ENCODE data around the gene PKD1.

Gene PKD1

DNA sequence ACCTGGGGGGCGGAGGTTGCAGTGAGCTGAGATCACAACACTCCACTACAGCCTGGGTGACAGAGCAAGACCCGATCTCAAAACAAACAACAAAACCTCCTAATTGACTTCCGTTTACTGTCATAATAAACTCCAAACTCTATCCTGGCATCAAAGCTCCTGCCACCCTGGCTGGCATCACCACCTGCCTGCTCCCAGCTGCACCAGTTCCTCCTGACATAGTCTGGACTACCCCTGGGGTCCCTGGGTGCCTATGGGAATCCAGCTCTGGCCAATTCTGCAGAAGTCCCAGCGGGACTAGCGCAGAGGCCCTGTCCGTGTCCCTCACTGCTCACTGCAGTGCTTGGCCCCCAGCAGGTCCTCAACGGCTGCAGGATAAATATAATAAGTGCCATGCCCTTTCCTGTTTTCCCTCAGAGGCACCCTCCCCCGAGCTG is 88.8 kb downstream of the PKD1 start:
- no peak for DNase-seq (ENCODE audit: low read depth)

DNA sequence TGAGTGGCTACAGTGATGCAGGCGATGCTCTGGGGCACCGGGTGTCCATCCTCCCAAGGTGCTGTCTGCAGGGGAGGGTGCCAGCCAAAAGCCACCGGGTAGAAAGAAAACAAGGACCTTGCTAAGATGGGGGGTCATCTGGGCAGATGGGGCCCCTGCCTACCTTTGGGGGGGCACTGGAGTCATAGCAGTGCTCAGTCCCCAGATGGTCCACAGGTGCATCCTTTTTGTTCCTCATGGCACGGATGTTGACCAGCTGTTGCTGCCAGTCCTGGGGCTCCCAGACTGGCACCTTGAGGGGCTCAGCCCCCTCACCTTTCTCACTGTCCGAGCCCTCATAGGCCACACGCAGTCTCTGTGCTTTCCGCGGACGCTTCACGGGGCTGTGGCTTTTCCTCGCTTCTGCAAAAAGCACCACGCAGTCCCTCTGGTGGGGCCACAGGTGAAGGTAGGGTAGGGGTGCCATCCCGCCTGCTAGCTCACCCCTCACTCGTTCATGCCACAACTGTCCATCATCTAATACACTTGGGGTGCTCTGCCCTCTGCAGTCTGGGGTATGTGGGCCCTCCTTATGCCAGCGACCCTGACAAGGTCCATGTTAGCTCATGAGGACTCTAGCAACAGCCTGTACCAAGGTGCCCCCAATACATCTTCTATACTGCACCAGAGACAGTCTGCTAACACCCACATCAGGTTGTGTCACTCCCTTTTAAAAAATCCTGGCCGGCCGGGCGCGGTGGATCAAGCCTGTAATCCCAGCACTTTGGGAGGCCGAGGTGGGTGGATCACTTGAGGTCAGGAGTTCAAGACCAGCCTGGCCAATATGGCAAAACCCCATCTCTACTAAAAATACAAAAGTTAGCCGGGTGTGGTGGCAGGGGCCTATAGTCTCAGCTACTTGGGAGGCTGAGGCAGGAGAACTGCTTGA is 89.5 kb downstream of the PKD1 start:
- no peak for DNase-seq (ENCODE audit: low read depth)

DNA sequence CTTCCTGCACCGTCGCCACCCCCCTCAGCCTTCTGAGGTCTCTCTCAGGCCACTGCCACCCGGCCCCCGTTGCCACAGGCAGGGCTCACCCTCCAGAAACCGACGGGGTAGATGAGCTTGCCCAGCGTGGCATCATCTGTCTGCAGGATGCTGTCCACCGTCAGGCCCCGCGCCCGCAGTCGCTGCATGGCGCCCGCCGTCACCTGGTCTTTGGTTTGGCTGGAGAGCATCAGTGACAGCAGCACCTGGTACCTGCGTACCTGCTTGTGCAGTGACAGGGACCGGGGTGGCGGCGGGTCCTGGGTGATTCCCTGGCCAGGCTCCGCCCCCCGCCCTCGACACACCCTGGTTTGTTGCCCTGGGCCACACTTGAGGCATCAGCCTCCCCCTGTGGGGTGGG is 91.2 kb downstream of the PKD1 start:
- DNase-seq (ENCODE audit: low read depth): no peak

DNA sequence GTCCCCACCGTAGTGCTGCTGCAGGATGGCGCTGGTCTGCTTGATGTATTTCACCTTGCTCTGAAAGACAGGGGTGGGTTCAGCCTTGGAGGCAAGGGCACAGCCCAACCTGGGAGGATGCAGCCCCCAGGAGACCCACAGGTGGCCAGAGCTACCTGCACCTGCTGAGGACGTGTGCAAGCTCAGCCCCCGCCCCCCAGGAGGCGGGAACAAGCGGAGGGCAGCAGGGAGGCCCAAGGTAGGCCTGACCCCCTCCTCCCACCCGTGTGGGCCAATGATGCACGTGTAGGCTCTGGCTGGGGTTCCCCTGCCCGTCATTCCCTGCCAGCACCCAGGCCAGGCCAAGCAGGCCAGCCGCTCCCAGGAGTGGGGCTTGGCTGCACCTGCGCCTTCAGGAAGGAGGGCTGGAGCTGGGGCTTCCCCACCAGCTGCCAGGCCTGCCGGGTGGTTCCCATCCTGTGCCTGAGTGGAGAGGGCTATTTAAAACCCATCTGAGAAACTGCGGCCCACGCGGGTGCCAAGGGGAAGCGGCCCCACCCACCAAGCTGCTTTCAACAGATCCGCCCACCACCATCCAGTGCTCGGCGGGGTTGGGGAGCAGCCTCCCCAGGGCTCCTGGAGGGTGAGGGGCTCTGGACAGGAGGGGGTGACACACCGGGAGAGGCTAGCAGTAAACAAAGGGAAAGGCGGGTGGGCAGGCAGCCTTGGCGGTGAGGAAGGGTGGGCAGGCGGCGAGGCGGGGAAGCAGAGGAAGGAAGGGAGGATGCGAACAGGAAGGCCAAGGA is 91.8 kb downstream of the PKD1 start:
- DNase-seq (ENCODE audit: low read depth): no peak

DNA sequence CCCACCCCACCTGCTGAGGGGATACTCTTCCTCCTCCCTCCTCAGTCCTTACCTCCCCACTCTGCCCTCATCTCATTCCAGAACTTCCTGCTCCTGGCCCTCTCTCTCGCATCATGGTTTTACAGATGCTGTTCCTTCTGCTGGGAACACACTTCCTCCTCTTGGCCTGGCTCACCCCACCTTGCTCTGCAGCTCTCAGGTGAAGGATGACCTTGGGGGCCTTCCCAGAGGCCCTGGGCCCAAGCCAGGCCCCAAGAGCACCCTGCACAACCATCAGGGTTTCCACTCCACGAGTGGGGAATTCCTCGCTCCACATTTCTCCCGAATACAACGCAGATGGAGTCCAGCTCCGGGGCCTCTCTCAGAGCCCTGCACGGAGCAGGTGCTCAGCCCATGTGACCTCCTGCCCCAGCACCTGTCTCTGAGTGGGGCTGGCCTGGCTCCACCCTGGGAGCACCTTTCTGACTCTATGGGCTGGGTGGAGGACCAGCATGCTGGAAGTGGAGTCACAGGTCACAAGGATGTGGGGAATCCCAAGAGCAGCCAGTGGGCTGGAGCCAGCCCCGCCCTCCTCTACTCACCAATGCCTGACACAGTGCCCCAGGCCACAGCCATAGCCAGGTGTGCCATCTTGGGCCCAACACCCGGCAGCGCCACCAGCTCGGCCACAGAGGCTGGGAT is 92.6 kb downstream of the PKD1 start:
- DNase-seq (ENCODE audit: low read depth): no peak

DNA sequence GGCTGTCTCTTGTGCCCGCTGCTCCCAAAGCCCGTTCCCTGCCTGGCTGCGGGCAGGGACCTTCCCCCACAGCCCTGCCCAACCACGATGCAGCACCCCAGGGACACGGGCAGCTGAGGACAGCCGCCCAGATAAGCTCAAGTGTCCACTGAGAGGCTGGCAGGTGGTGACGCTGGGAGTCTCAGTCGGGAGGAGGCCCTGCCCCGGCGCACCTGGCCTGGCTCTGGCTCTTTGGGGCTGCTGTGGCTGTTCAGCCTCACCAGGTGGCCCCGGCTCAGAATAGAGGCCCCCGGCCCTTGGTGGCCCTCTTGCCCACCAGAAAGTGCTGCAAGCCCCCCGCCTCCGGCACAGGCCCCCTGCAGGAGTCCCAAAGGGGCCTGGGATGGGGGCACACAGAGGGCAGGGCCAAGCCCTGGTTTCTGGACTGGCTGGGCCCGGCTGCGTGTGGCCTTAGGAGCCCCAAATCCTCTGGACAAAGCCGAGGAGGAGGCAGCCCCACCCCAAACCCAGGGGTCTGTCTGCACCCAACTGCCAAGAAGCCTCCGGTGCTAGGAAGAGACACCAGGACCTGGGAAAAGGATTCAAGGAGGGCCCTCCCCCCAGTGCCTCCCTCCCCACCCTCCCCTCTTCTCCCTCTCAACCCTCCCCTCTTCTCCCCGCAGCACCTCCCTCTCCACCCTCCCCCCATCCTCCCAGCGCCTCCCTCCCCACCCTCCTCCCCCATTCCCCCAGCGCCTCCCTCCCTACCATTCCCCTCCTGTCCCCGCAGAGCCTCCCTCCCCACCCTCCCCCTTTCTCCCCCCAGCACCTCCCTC is 93.3 kb downstream of the PKD1 start:
- DNase-seq (ENCODE audit: low read depth): no peak

DNA sequence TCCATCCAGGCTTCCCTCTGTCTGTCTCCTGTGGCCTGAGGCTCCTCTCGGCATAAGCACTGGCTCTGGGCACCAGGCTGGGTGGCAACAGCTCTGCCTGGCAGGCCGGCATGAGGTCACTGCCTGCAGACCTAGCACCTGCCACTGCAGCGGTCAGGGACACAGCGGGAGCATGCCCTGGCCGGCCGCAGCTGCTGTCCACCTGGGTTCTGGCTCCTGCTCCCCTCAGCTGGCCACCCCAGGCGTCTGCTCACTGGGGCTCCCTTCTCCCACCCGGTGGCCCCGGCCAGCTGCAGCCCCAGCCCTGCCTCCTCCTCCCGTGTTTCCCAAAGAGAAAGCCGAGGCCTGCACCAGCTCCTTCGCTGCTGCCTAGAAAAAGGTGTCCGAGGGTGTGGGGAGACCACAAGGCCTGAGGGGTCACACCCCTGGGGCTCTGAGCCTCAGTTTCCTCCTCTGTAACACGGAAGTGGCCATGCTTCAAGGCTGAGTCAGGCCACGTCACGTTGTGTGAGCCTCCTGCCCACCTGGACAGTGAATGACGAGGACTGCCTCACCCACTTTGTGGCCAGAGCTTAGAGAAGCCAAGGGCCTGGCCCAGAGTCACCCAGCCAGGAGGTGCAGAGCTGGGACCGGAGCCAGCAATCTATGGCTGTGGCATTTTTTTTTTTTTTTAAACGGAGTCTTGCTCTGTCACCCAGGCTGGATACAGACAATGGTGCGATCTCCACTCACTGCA is 94.7 kb downstream of the PKD1 start:
- DNase-seq (ENCODE audit: low read depth): no peak

DNA sequence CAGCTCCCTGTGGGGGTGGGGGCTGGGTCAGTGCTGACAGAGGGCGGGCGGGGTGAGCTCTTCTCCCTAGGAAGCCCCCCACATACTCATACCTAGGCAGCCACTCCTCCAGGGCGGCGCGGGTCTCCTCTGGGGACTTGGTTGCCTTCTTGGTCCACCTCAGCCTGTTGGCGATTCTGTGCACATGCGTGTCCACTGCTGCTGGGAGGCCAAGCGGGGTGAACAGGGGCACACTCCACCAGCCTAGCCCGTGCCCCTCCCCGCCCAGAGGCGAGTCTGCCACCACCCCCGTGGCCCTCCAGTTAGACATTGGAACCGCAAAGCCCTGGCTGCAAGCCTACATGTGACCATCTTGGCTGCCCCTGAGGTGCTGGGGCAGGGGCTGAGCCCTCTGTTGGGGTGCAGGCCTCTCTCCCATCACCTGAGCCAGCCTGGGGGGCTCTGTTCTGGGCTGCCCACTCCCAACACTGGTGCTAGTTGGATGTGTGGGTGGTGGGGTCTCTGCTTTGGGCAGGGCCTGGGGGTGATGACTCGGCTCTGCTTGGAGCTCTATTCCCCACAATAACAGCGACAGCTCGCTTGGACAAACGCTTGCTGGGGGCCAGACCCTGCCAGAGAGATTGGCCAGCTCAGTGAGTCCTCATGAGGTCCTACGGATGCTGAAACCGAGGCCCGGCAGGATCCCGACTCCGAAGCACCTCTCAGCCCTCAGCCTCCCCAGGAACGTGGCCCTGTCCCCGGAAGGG is 95.5 kb downstream of the PKD1 start:
- no peak for DNase-seq (ENCODE audit: low read depth)

DNA sequence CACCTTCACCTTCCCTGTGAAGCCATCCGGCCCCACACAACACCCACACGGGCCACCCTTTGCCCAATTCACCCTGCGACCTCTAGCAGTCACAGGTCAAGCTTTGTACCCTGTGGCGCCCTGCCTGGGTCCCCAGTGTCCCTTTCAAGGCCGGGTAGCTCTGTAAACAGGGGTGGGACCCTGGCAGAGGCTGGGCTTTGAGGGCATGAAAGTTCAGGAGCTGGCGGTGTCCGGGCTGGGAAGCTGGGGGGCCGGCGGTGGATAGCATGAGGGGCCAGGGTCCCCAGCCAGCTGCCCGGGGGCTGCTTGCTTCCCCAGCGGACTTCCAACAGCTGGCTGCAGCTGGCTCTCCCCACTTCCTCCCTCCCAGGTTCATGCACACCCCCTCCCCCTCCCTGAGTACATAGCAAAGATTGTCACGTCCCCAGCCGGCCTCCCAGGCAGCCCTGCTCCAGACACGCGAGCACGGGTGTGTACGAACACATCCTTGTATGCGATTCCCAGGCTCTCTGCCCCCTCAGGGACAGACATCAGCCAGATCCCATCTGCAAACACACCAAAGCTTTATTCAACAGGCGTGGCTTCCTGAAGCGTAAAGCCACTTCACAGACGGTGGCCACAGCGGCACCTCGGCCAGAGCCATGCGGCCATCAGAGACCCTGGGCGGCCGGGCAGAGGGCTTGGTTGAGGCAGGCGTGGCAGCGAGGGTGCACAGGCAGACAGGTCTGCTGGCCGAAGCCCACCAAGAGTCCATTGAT is 96.2 kb downstream of the PKD1 start:
- DNase-seq (ENCODE audit: low read depth): no peak

Data from activated T-cell treated with anti-CD3 and anti-CD28 coated beads for 48 hours (primary cell).